ENCODE results near the gene CACHD1. TPM values are rescaled to one million over a fixed set of nuclear protein-coding genes. Genes with fewer than 3 reads are reported as not detected.

Gene CACHD1
- total and polyA plus RNA-seq, 2 of the 8 experiments (the other 6 are each of a cell fraction or from before 2014, with no cell fraction given) = 22.2 to 42.5 TPM

GRCh38 chr1:64705591-64705990 lies 235.7 kb downstream of the CACHD1 start (continued):
- TF ChIP-seq CHD7 (IDR thresholded peaks at IDR 0.05; ENCODE audit: insufficient replicate concordance, low read length) (no peak), SRF (IDR thresholded peaks at IDR 0.05; ENCODE audit: low read depth, low read length) (no peak), TBP (IDR thresholded peaks at IDR 0.05; ENCODE audit: low read depth, low read length) (no peak), SIN3A (conservative IDR thresholded peaks at IDR 0.05 in 1 of 2, IDR thresholded peaks at IDR 0.05 in 1 of 2; ENCODE audit: low read depth in 1 of 2, low read length in 2 of 2) (no peak), TAF1 (IDR thresholded peaks at IDR 0.05; ENCODE audit: low read depth, low read length) (no peak), FOSL1 (IDR thresholded peaks at IDR 0.05; ENCODE audit: insufficient read depth, low read depth, low read length) (no peak), RAD21 (IDR thresholded peaks at IDR 0.05 in 1 of 2, conservative IDR thresholded peaks at IDR 0.05 in 1 of 2; ENCODE audit: low read depth in 2 of 2, low read length in 2 of 2) (no peak), EGR1 (IDR thresholded peaks at IDR 0.05; ENCODE audit: borderline replicate concordance, low read depth, low read length) (no peak)

Measured in H1 (cell line).